D721Med (cell line): ENCODE data around the gene GMEB2.

Experiments used
- DNase-seq: peaks from one replicate; pipeline ENCODE4 v3.0.0; 2011; ENCODE audit warnings: low spot score; ENCODE audit not compliant: insufficient read length
- FAIRE-seq: peaks from 2 replicates; lab custom pipeline; 2011; peaks lifted over from hg19 to GRCh38; lab: Jason Lieb, UNC
- TF ChIP-seq, protein P1 (sequence below): IDR thresholded peaks from 2 replicates; pipeline ENCODE4 v1.5.1; 2012; ENCODE audit warnings: mild to moderate bottlenecking, control low read depth; ENCODE audit not compliant: insufficient read depth; ENCODE audit errors: missing control alignments

GMEB2 gene

GRCh38 chr20:63648895-63649589, 22.1 kb upstream of the GMEB2 start:
- no peak for FAIRE-seq
- DNase-seq, result no peak
- TF ChIP-seq, protein P1, sequence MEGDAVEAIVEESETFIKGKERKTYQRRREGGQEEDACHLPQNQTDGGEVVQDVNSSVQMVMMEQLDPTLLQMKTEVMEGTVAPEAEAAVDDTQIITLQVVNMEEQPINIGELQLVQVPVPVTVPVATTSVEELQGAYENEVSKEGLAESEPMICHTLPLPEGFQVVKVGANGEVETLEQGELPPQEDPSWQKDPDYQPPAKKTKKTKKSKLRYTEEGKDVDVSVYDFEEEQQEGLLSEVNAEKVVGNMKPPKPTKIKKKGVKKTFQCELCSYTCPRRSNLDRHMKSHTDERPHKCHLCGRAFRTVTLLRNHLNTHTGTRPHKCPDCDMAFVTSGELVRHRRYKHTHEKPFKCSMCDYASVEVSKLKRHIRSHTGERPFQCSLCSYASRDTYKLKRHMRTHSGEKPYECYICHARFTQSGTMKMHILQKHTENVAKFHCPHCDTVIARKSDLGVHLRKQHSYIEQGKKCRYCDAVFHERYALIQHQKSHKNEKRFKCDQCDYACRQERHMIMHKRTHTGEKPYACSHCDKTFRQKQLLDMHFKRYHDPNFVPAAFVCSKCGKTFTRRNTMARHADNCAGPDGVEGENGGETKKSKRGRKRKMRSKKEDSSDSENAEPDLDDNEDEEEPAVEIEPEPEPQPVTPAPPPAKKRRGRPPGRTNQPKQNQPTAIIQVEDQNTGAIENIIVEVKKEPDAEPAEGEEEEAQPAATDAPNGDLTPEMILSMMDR, result no peak

DNA sequence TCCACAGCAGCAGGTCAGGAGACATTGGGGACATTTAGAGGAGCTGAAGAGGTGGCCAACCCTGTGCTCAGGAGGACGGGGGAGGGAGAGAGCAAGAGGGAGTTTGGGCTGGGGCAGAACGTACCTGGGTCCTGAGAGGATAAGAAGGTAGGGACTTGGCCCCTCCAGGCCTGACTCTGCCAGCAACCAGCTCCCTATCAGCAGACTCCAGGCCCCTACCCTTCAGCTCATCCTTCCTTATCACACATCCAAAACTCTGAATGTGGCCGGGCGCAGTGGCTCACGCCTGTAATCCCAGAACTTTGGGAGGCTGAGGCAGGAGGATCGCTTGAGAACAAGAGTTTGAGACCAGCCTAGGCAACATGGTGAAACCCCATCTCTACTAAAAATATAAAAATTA, 21.3 kb upstream of the GMEB2 start:
- TF ChIP-seq, protein P1, result no peak
- DNase-seq (no peak), FAIRE-seq (no peak)

- DNase-seq (no peak), FAIRE-seq (no peak)
- TF ChIP-seq, protein P1, result no peak
Measured at GRCh38 chr20:63645218-63645617, 18.3 kb upstream of the GMEB2 start.

- TF ChIP-seq, protein P1, result no peak
- DNase-seq (no peak), FAIRE-seq (no peak)
Measured at GRCh38 chr20:63643946-63644345, 17.0 kb upstream of the GMEB2 start.

- no peak for DNase-seq
- TF ChIP-seq, protein P1, result no peak
- FAIRE-seq, result no peak
Measured at GRCh38 chr20:63643499-63643898, 16.6 kb upstream of the GMEB2 start.

GRCh38 chr20:63642527-63643247, 15.8 kb upstream of the GMEB2 start:
- DNase-seq (no peak), FAIRE-seq (no peak)

More at GRCh38 chr20:63642527-63643247, 15.8 kb upstream of the GMEB2 start:
- TF ChIP-seq, protein P1, result no peak
